D721Med (cell line): ENCODE results near the gene PPP1R10.

ENCODE experiments used
- DNase-seq: peaks from one replicate; pipeline ENCODE4 v3.0.0; 2011; ENCODE audit warnings: low spot score; ENCODE audit not compliant: insufficient read length
- FAIRE-seq: peaks from 2 replicates; lab custom pipeline; 2011; peaks lifted over from hg19 to GRCh38; lab: Jason Lieb, UNC
- TF ChIP-seq, protein P1 (sequence below): IDR thresholded peaks from 2 replicates; pipeline ENCODE4 v1.5.1; 2012; ENCODE audit warnings: mild to moderate bottlenecking, control low read depth; ENCODE audit not compliant: insufficient read depth; ENCODE audit errors: missing control alignments

The PPP1R10 gene

DNA sequence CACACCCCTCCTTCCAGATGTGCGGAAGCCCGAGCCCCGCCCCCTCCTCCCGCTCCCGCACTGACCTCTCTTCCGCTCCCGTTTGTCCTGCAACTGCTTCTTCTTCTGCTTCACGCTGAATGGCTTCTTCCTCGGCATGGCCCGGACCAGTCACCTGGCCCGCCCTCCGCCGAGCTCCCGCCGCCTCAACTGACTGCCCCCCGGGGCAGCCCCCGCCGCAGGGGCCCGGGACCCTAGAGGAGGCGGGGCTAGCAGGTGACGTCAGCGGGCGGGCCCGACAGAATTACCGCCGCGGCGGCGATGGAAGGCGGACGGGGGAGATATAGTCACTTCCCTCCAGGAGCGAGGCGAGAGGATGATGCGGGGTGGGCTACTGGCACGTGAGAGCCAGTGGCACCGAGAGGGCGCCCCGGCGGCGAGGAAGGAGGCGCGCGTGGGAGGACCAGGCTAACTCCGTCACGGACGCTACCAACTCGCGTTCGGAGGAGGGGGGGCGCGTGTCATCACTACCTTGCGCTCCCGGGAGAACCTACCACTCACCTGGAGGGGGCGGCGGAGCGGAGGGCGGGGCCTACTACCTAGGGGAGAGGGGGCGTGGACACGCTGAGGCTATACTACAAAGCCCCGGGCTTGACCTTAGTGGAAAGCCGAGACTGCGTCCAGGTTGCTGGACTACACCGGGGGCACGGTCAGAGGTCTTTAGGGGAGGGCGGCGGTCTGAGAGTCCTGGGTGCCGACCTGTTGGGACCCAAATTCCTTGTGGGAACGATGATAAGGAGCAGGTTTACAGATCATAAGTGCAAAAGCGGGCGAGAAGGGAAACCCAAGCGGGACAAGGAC is 60.8 kb downstream of the PPP1R10 start, which contains the start of gene GNL1:
GNL1 (minus strand) TSS at position 424 of the 840 bp plus-strand sequence; CDS start at position 138, 286 bp downstream.
- TF ChIP-seq, protein P1, sequence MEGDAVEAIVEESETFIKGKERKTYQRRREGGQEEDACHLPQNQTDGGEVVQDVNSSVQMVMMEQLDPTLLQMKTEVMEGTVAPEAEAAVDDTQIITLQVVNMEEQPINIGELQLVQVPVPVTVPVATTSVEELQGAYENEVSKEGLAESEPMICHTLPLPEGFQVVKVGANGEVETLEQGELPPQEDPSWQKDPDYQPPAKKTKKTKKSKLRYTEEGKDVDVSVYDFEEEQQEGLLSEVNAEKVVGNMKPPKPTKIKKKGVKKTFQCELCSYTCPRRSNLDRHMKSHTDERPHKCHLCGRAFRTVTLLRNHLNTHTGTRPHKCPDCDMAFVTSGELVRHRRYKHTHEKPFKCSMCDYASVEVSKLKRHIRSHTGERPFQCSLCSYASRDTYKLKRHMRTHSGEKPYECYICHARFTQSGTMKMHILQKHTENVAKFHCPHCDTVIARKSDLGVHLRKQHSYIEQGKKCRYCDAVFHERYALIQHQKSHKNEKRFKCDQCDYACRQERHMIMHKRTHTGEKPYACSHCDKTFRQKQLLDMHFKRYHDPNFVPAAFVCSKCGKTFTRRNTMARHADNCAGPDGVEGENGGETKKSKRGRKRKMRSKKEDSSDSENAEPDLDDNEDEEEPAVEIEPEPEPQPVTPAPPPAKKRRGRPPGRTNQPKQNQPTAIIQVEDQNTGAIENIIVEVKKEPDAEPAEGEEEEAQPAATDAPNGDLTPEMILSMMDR, result no peak
- FAIRE-seq, result no peak

DNA sequence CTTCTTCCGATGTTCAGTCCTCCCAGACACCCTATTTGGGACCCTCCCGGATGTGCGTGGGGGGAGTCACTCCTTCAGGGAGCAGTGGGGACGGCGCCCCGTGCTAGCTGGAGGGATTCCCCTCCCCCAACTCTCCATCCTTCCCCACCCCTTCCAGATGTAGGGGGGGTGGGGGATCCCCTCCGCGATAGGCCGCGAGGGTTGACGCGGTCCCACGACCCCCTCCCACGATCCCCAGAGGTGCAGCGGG is 61.3 kb downstream of the PPP1R10 start:
- DNase-seq (no peak), FAIRE-seq (no peak)
- TF ChIP-seq, protein P1, result no peak

More for the DNA sequence above, 60.8 kb downstream of the PPP1R10 start, which contains the start of gene GNL1:
- DNase-seq, result peak; percentile 65

GRCh38 chr6:30554962-30555815 is 61.9 kb downstream of the PPP1R10 start:
- TF ChIP-seq, protein P1, result no peak
- DNase-seq, result no peak
- FAIRE-seq, result no peak

GRCh38 chr6:30554404-30554803 is 62.6 kb downstream of the PPP1R10 start:
- no peak for DNase-seq
- TF ChIP-seq, protein P1, result no peak
- FAIRE-seq, result no peak
